Endodermal cell (in vitro differentiated cells): ENCODE results near the gene RPS5. TPM values are rescaled to one million over a fixed set of nuclear protein-coding genes. Genes with fewer than 3 reads are reported as not detected.

Source experiments
- DNase-seq: peaks from one replicate; pipeline ENCODE4 v3.0.0-alpha.2; 2017
- H3K27ac ChIP-seq: 2 replicates; pipeline ENCODE4 v1.5.1; 2013; ENCODE audit warnings: mild to moderate bottlenecking, low read depth, low read length, moderate library complexity
- H3K27me3 ChIP-seq: 2 replicates; pipeline ENCODE4 v1.6.1; 2013; ENCODE audit warnings: mild to moderate bottlenecking, low read length, moderate library complexity; ENCODE audit not compliant: insufficient read depth, control insufficient read depth, poor library complexity, severe bottlenecking
- H3K36me3 ChIP-seq: 2 replicates; pipeline ENCODE4 v1.7.0; 2013; ENCODE audit warnings: mild to moderate bottlenecking, low read length, moderate library complexity; ENCODE audit not compliant: control insufficient read depth, insufficient read depth
- H3K4me1 ChIP-seq: one replicate; pipeline ENCODE4 v1.7.0; 2013; ENCODE audit warnings: low read length; ENCODE audit not compliant: control insufficient read depth, insufficient read depth
- H3K4me3 ChIP-seq: 2 replicates; pipeline ENCODE4 v1.5.1; 2013; ENCODE audit warnings: mild to moderate bottlenecking, low read length, moderate library complexity
- H3K9ac ChIP-seq: 2 replicates; pipeline ENCODE4 v1.6.1; 2013; ENCODE audit warnings: mild to moderate bottlenecking, low read length, moderate library complexity; ENCODE audit not compliant: poor library complexity, severe bottlenecking; ENCODE audit errors: extremely low read depth
- H3K9me3 ChIP-seq: 2 replicates; pipeline ENCODE4 v1.6.1; 2013; ENCODE audit warnings: mild to moderate bottlenecking, low read length, moderate library complexity; ENCODE audit not compliant: control insufficient read depth
- H3K27ac Mint-ChIP-seq: 2 replicates; pipeline ENCODE4 v1.8.0; 2020; ENCODE audit warnings: mixed read lengths
- H3K27me3 Mint-ChIP-seq: 2 replicates; pipeline ENCODE4 v1.8.0; 2021; ENCODE audit warnings: mild to moderate bottlenecking, mixed read lengths; ENCODE audit not compliant: insufficient read depth
- H3K36me3 Mint-ChIP-seq: 2 replicates; pipeline ENCODE4 v1.8.0; 2020; ENCODE audit warnings: low read depth, mixed read lengths
- H3K4me1 Mint-ChIP-seq: 2 replicates; pipeline ENCODE4 v1.8.0; 2020; ENCODE audit warnings: mixed read lengths
- H3K4me3 Mint-ChIP-seq: 2 replicates; pipeline ENCODE4 v1.8.0; 2020; ENCODE audit warnings: mild to moderate bottlenecking, moderate library complexity, mixed read lengths
- H3K9me3 Mint-ChIP-seq: 2 replicates; pipeline ENCODE4 v1.8.0; 2020; ENCODE audit warnings: mild to moderate bottlenecking, mixed read lengths
- CTCF ChIP-seq: fragments of 200-600 bp; sonication (generic); conservative IDR thresholded peaks from 2 replicates; pipeline ENCODE4 v1.5.0; 2021; ENCODE audit warnings: antibody characterized with exemption, mild to moderate bottlenecking
- WGBS, 2 experiments: methylation state at CpG; one replicate each; pipeline versions ENCODE4 v1.1.5 to v1.1.7; 2013; ENCODE audit warnings: missing lambda C conversion rate in 2 of 2, mixed read lengths in 1 of 2; ENCODE audit not compliant: insufficient coverage in 1 of 2, insufficient read length in 1 of 2; 5-methylcytosine and 5-hydroxymethylcytosine counted together
- total RNA-seq, 2 donors: library from RNA; stranded (reverse); fragmentation: NEBNext Ultra II Directional in 1 of 2; extraction: Animal tissue kit (Norgen Biotek cat#: 25700) in 1 of 2; gene quantifications; 2 replicates in 1 of 2; 3 replicates in 1 of 2; pipeline ENCODE4 v1.2.1, GENCODE V29; 2021

RPS5 gene
- total RNA-seq, 2 donors from 2014 or later: 896 to 1,039 TPM

GRCh38 chr19:58416604-58417003, 29.5 kb downstream of the RPS5 start:
- peaks cover 41% of the 10 kb centered on the region for H3K9me3 Mint-ChIP-seq
- H3K4me3 ChIP-seq: no peak overlapping the region
- H3K4me1 ChIP-seq: no peaks in the 10 kb centered on the region
- DNase-seq: no peak
- WGBS, 2 experiments: 93 to 100% methylated on average over 5 of the region's 5 CpGs
- no peak overlapping the region for H3K27ac ChIP-seq
- H3K4me1 Mint-ChIP-seq: no peaks in the 10 kb centered on the region
- no peak overlapping the region for H3K27ac Mint-ChIP-seq
- peaks cover 28% of the 10 kb centered on the region for H3K36me3 ChIP-seq
- H3K27me3 ChIP-seq: no peaks in the 10 kb centered on the region
- no peaks in the 10 kb centered on the region for H3K27me3 Mint-ChIP-seq
- H3K9me3 ChIP-seq: no peaks in the 10 kb centered on the region
- H3K4me3 Mint-ChIP-seq: no peak overlapping the region
- no peak overlapping the region for H3K9ac ChIP-seq
- H3K36me3 Mint-ChIP-seq: peaks cover 62% of the 10 kb centered on the region
- TF ChIP-seq CTCF: no peak

DNA sequence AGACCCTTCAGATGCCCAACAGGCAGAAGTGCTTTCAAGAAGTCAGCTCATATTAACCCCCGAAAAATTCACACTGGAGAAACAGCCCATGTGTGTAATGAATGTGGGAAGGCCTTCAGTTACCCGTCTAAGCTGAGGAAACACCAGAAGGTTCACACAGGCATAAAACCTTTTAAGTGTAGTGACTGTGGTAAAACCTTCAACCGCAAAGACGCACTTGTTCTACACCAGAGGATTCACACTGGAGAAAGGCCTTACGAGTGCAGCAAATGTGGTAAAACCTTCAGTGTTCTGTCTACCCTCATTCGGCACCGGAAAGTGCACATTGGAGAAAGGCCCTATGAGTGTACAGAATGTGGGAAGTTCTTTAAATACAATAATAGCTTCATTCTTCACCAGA, 30.0 kb downstream of the RPS5 start:
- Histone ChIP-seq H3K36me3 (peaks cover 28% of the 10 kb centered on the region), H3K9ac (no peak overlapping the region), H3K9me3 (no peaks in the 10 kb centered on the region), H3K4me3 (no peak overlapping the region), H3K27ac (no peak overlapping the region), H3K27me3 (no peaks in the 10 kb centered on the region), H3K4me1 (no peaks in the 10 kb centered on the region)
- DNase-seq: no peak
- Mint-ChIP-seq H3K4me3 (no peak overlapping the region), H3K9me3 (peaks cover 41% of the 10 kb centered on the region), H3K27me3 (no peaks in the 10 kb centered on the region), H3K27ac (no peak overlapping the region), H3K4me1 (no peaks in the 10 kb centered on the region), H3K36me3 (peaks cover 62% of the 10 kb centered on the region)
- TF ChIP-seq CTCF: no peak
- WGBS, 2 experiments: 93 to 97% methylated on average over 7 of the region's 7 CpGs

DNA sequence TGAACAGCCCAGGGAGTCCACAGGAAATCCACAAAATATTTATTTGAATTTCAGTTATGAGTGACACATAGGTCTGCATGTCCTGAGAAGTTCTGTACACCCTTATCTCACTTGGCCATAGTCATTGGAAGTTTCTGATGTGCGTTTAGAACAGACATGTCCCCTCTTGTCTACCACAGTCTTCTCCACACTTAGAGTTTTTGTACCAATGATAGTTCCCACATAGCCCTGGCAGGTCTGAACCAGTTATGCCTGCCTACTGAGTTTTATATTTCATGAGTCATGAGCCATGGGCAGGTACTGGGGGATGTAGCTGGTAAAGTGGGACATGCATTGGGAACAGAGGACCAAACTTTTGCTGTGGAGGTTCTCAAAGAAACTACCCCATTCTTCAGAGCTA, 41.5 kb downstream of the RPS5 start:
- Mint-ChIP-seq H3K9me3 (peaks cover 63% of the 10 kb centered on the region), H3K27ac (no peak overlapping the region), H3K36me3 (peaks cover 27% of the 10 kb centered on the region), H3K4me1 (no peaks in the 10 kb centered on the region), H3K4me3 (no peak overlapping the region), H3K27me3 (peaks cover 18% of the 10 kb centered on the region)
- Histone ChIP-seq H3K36me3 (peaks cover 18% of the 10 kb centered on the region), H3K9ac (no peak overlapping the region), H3K9me3 (peaks cover 55% of the 10 kb centered on the region), H3K4me1 (no peaks in the 10 kb centered on the region), H3K27me3 (no peaks in the 10 kb centered on the region), H3K27ac (no peak overlapping the region), H3K4me3 (no peak overlapping the region)
- WGBS, 2 experiments: 75% methylated on average over 1 of the region's 1 CpG; no CpG with 5 or more reads in 1 of the 2 experiments
- TF ChIP-seq CTCF: no peak
- DNase-seq: no peak
